HL-60/S4 (cell line): Measurements from ENCODE around the gene FAM184B.
"Not testable (repeated sequence)": the region's sequence is repeated elsewhere in the genome, so short reads cannot be mapped to it uniquely, and the experiment has no call there.

Source experiments
- in situ Hi-C: fragments of 300-500 bp; cut with MboI; formaldehyde crosslinking; loops from 2 replicates; pipeline ENCODE4 v1.14.3; 2022; ENCODE audit warnings: low sequenced_read_pairs

FAM184B gene

DNA sequence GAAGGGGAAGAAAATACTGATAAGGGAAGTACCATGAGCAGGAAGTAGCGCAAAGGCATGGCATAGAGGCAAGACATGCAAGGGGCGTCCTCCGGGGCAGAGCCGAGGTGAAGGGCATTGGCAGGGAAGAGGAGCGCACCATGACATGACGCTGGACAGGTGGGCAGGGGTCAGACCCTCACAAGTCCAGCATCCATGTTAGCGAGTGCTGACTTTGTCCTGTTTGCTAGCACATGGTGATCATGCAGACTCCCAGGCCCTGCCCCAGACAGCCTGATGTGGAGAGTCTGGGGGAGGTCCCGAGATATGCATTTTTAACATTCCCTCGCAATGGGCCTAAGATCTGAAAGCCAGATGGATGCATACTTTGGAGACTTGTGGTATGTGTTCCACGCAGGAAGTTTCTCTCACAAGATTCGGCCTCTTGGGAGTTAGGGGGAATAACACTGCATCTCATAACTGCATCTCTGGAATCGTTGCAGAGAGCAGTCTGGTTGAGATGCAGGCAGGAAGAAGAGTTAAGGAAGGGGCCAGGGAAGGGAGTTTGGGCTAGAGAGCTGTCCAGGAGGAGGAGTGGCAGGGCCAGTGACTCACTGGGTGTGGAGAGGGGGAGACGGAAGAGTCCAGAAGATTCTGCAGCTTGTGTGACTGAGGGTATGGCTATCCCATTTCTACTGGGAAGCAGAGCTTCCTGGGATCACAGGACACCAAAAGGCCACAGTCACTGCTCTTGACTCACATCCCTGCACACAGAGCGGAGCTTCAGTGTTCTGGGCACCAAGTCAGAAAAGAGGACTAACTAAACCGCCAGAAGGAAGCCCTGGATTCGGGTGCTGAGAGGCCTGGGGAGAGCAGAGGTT, 59.7 kb downstream of the FAM184B start:
- in situ Hi-C loops, result no loop called here

- in situ Hi-C loops, result no loop called here
Measured at GRCh38 chr4:17719106-17719505, 62.3 kb downstream of the FAM184B start.

GRCh38 chr4:17718471-17718870, 63.0 kb downstream of the FAM184B start:
- in situ Hi-C loops, result no loop called here

GRCh38 chr4:17717301-17717700, 64.1 kb downstream of the FAM184B start:
- in situ Hi-C loops, result no loop called here

- in situ Hi-C loops, result no loop called here
Measured at GRCh38 chr4:17715511-17715910, 65.9 kb downstream of the FAM184B start.

DNA sequence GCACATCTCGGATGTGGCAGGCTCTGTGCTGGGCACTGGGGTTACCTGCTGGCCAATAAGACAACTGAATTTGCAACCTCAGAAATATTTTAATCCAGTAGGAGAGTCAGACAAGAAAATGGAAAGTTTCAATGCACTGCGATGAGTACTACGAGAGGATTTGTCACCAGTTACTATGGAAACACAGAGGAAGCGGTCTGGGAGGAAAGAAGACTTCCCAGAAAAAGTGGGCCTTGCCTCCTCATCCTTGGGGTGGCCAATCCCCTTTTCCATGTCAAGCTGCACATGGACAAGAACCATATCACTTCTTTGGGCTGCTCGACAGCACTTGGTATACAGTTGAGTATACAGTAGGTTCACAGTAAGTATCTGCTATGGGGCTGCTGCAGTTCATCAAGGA, 67.6 kb downstream of the FAM184B start:
- in situ Hi-C loops, result no loop called here

DNA sequence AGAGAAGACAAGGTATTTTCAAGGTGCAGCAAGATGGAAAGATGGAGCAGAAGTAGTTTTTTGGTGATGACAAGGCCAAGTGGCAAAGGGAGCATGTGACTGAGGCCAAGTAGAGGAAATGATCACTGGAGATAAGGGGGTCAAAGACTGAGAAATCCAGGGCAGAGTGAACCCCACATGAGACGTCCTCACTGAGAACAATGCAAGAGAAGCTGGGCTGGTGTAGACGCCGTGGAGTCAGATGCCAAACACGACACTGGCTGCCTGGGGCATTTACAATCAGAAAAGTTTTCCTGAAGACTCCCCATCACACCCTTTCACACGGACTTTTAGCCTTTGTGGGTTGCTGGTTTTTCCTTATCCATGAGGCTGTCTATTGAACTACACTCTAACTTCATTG, 69.3 kb downstream of the FAM184B start:
- in situ Hi-C loops, result no loop called here

DNA sequence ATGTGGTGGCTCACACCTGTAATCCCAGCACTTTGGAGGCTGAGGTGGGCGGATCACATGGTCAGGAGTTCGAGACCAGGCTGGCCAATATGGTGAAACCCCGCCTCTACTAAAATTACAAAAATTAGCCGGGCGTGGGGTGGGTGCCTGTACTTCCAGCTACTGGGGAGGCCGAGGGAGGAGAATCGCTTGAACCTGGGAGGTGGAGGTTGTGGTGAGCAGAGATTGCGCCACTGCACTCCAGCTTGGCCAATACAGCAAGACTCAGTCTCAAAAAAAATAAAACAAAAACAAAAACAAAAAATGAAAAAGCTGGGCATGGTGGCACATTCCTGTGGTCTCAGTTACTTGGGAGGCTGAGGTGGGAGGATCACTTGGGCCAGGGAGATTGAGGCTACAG, 70.2 kb downstream of the FAM184B start:
- in situ Hi-C loops, result not testable (repeated sequence)

GRCh38 chr4:17709763-17710068, 71.7 kb downstream of the FAM184B start:
- in situ Hi-C loops, result no loop called here

DNA sequence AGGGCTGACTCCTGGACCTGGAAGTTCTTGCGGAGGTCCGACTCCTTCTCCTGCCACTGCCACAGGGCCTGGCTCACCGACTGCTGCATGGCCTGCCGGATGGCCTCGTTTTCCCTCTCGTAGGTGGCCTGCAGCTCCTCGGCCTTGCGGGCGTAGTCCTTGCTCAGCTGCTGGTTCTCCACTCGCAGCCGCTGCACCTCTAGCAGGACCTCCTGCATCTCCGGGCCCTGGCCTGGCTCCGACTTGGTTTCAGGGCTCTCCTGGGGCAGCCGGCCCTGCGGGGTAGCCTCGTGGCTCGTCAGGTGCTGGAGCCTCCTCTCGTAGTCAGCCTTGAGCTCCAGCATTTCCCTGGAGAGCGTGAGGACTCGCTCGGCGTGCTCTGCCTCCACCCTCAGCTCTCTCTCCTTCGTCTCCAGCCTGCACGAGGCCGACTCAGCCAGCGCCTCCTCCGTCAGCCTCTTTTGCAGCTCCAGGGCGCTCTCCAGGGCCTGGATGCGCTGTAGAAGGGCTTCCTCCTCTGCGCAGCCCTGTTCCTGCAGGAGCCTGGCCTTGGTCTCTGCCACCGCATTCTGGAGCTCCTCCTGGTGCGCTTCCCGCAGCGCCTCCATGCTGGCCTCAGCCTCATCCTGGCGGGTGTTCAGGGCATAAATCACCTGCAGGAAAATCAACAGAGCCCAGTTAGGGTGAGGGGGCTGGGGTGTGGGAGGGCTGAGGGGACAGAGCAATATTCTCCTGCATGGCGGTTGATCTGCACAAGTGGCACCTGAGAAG, 72.2 kb downstream of the FAM184B start:
- in situ Hi-C loops, result no loop called here

- in situ Hi-C loops, result no loop called here
Measured at GRCh38 chr4:17707671-17708070, 73.8 kb downstream of the FAM184B start.

DNA sequence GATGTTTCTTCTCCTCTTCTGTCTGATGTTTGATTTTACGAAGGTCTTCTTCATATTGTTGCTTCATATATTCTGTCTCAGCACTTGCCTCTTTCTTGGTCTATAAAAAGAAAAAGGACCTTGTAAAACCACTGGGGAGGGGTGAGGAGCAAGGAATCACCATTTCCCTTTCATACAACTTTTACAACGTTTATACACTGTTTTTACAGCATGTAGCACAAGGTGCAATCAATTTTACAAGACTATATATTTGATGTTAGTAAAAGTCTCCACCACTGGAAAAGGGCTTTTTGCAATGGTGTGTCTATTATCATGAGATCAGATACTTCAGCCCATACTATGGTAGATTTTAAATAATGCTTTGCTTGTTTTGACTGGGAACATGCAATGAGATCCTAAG, 76.3 kb downstream of the FAM184B start:
- in situ Hi-C loops, result no loop called here

DNA sequence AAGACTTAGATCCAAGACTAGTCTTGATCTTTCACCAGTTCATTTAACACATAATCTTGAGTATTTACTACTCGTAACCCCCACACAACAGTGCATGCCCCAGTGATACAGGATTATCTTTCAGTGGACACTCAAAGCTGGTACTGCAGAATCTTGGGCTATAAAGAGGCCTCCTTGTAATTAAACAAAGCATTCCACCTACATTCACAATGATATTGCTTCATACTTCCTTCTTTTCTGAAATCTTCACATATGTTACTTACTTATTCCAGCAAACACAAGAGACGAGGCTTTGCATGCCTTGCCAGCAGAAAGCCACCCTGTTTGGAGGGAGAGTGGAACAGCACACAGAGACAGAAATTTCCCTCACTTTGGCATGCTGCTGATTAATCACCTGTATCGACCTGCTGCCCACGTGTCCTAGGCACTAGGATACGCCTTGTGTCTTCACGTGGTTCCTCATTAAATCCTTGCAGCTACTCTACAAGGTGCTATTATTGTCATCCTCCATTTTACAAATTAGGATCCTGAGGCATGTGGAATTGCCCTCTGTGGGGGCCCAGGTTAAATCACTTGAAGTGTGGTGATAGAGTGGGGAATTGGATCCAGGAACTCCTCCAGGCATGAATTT, 77.3 kb downstream of the FAM184B start:
- in situ Hi-C loops, result no loop called here

DNA sequence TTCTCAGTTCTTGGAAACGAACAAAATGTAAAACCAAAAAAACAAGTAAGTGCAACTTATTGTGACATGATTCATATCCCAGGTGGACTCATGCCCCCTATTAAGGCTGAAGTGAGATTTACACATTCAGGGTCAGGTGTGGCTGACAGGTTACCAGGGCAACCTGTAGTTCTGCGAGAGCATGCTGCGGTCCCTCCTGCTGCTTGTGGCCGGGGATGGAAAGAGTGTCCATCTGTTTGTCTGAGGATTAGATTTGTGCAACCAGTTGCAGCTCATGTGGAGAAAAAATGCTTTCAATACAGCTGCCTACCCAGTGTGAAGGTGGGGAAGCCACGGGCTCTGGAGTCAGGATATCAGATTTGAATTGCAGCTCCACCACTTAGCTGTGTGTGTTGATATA, 78.8 kb downstream of the FAM184B start:
- in situ Hi-C loops, result no loop called here

DNA sequence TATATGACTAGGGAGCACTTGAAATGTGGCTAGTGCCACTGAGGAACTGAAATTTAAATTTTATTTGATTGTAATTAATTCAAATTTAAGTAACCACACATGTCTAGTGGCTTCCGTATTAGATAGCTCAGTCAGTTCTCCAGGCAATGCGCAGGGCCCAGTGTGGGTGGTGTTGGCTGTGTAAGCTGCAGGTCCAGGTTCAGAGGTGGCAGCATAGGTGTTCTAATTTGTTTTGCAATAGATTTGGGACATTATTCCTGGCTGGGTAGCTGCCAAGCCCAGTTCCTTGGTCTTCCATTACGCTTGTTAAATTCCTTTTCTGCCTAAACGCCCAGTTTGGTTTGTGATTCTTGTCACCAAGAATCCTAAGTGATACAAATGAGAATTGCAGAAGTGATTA, 79.5 kb downstream of the FAM184B start:
- in situ Hi-C loops, result no loop called here

DNA sequence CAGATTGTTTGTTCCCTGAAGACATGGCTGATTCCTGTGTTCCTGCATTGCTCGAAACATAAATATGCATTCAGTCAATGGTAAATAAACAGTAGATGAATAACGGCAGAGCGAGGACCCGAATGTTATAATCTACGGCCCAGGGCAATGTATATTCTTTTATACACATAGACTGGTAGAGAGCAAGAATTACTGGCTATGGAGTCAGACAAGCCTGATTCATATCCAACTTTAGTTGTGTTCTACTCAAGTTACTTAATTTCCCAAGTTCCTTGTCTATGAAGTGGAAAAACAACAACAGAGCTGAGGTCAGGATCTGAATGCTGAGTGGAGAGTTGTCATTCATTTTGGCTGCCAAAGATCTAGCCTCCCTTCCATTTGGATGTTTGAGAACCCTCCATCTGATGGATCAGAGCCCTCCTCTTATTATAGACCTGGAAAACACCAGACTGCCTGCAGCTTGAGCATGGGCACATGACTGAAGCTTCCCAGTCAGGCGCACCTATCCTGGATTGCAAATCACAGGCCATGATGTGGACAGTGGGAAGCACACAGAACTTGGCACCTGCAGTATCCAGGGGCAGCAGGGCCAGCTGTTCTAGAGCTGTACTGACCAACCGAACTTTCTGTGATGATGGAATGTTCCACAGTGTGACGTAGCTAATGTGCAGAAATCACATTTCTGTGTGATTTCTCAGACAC, 80.1 kb downstream of the FAM184B start:
- in situ Hi-C loops, result no loop called here

- in situ Hi-C loops, result no loop called here
Measured at GRCh38 chr4:17699380-17699779, 82.0 kb downstream of the FAM184B start.

GRCh38 chr4:17698116-17698515, 83.3 kb downstream of the FAM184B start:
- in situ Hi-C loops, result no loop called here

DNA sequence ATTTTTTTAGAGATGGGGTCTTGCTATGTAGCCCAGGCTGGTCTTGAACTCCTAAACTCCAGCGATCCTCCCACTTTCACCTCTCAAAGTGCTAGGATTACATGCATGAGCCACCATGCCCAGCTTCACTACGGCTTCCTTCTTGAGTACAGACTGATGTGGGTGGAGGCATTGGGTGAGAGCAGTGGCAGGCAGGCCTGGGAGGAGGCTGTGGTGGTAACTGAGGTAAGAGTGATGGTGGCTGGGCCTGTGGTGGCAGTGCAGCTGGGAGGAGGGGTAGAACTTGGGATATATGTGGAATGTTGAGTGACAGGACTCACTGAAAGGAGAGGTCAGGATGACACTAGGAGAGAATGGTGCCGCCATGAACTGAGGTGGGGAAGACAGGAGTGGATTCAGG, 86.1 kb downstream of the FAM184B start:
- in situ Hi-C loops, result no loop called here

GRCh38 chr4:17694552-17694951, 86.9 kb downstream of the FAM184B start:
- in situ Hi-C loops, result no loop called here

- in situ Hi-C loops, result no loop called here
Measured at GRCh38 chr4:17690898-17691297, 90.5 kb downstream of the FAM184B start.
